C4-2B (cell line): ENCODE data around the gene KLHL42.

Source experiments
- H3K27ac ChIP-seq: fragments of 450-650 bp; 2 replicates; pipeline ENCODE4 v1.5.1; 2017
- ZFX ChIP-seq: fragments of 450-650 bp; IDR thresholded peaks from 2 replicates; pipeline ENCODE4 v1.6.1; 2017
- TF ChIP-seq, protein P1 (sequence below): fragments of 450-650 bp; conservative IDR thresholded peaks from 2 replicates; pipeline ENCODE4 v1.5.1; 2017; ENCODE audit warnings: mild to moderate bottlenecking

Gene KLHL42

DNA sequence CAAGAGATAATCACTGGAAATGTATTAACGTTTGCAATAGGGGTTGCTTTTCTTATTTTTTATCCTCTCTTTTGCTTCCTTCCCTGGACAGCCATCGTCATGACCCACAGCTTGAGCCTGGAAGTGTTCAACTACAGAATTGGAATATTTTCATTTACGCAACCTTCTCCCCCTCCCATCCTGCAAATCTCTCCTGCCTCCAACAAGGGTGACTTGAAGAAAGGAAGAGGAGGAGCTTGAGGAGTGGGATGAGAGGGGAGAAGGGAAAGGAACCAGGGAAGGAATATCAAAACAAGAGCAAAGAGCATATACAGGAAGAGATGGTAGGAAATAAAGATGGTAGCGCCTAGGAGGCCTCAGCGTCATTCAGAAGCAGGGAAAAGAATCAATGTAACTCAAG lies 1.6 kb downstream of the KLHL42 start:
- no peak for TF ChIP-seq ZFX
- TF ChIP-seq, protein P1, sequence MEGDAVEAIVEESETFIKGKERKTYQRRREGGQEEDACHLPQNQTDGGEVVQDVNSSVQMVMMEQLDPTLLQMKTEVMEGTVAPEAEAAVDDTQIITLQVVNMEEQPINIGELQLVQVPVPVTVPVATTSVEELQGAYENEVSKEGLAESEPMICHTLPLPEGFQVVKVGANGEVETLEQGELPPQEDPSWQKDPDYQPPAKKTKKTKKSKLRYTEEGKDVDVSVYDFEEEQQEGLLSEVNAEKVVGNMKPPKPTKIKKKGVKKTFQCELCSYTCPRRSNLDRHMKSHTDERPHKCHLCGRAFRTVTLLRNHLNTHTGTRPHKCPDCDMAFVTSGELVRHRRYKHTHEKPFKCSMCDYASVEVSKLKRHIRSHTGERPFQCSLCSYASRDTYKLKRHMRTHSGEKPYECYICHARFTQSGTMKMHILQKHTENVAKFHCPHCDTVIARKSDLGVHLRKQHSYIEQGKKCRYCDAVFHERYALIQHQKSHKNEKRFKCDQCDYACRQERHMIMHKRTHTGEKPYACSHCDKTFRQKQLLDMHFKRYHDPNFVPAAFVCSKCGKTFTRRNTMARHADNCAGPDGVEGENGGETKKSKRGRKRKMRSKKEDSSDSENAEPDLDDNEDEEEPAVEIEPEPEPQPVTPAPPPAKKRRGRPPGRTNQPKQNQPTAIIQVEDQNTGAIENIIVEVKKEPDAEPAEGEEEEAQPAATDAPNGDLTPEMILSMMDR = no peak

DNA sequence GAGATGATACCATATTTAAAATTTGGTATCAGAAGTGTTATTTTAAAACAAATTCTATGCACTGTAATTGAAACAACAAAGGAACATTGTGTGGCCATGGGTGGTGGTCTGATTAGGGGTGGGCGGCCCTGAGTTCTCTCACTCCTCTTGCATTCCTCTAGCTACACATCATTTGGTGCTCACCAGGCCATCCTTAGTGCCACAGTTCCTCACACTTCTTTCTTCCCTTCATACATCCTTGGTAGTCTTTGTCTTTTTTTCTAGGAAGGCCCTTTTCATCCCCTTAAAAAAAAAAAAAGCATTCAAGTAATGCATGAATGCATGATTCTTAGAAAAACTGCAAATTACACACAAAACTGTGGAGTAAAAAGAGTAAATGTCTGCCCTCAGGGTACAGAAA lies 2.4 kb downstream of the KLHL42 start:
- TF ChIP-seq, protein P1 = no peak
- TF ChIP-seq ZFX = no peak
- no peak overlapping the region for H3K27ac ChIP-seq

More for the DNA sequence above, 1.6 kb downstream of the KLHL42 start:
- no peak overlapping the region for H3K27ac ChIP-seq

DNA sequence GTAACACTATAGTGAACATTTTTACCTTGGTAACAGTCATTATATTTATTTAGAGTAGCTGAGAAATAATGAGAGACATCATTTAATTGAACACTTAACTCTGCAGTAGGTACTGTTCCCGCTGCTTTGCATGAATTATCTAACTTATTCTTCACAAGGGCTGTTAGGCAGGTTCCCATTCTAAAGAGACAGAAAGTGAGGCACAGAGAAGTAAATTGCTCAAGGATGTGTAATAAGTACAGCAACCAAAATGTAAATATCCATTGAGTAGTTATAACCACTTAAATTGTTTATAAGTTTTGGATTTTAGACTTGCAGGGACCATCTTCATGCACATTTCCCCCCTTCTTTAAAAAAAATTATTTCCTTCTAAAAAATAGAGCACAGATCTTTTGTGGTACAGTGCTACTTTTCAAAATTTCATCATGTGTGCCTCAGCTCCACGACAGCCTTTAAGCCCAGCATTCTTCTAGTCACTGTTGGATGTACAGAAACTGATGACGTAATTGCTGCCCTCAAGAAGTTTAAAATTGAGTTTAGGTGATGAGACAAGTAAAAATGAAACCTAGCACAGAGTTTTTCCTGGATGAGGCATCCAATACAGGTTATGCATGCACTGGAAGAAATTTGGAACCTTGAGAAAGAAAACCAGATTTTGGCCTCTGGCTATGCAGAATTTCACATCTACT lies 6.0 kb downstream of the KLHL42 start:
- TF ChIP-seq, protein P1 = no peak
- no peak for TF ChIP-seq ZFX

DNA sequence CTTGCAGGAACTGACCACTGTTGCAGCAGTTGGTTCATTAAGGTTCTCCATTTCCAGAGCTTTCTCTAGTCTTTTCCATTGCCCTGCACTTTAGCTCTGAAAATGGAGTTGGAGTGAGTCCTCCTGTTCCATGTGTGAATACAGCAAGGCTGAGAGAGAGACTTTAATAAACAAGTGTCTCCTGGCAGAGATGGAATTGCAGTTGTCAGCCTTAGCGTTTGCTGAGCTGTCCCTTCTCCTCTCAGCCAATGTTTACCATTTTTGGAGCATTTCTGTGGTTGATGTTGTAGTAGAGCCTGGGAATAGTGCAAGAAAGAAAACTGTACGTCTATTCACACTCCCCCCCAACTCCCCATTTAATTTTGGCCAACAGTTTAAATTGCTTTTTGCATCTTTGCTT lies 7.5 kb downstream of the KLHL42 start:
- TF ChIP-seq ZFX = no peak
- TF ChIP-seq, protein P1 = no peak
- H3K27ac ChIP-seq = no peak overlapping the region

More for the DNA sequence above, 6.0 kb downstream of the KLHL42 start:
- H3K27ac ChIP-seq = no peak overlapping the region

DNA sequence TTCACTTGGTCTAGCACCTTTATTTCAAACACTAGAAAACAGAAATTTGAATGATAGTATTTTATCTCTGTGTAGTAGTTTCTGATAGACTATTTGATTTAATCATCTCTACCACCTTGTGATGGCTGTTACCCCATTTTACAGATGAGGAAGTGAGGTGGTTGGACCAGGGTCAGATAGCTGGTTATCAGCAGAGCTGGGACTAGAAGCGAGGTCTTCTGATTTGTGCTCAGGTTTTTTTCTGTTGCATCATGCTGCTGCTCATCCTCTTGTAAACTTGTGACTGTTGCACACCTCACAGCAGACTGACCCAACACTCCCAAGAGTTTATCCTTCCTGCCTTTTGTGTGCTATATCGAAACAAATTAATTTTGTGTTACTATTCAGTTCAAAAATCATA lies 10.1 kb downstream of the KLHL42 start:
- H3K27ac ChIP-seq = no peak overlapping the region
- no peak for TF ChIP-seq ZFX
- TF ChIP-seq, protein P1 = no peak

DNA sequence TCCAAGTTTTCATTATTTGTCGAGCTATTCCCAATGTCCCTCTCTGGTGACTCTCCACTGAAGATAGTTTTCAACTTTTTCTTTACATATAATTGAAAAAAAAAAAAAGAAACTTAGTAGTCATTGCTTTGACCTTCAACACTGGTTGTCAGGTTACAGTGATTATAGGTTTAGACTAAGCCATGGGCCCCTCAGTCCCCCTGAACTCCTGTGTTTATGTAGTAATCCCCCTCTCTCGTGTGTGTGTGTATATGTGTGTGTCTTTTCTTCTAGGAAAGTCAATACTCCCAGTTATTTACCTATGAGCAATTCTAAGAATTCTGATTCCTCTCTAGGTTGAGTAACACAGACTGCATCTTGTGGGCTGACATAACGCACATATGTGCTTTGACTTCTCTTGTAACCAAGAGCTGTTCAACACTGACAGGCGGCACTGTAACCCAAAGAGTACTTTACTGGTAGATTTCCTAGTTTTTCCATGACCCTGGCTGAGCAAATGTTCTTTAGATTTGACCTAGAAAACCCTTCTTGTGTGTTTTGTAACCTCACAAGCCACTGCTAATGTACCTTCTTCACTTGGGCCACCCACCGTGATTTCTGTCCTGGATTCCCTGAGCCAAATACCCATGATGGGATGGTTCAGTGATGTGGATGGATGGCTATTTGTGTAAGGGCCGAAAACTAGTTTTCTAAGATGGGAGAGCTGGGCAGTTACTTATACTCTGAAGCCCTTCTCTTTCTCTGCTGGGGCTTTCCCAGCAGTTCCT lies 15.0 kb downstream of the KLHL42 start:
- TF ChIP-seq, protein P1 = no peak
- TF ChIP-seq ZFX = no peak
- no peak overlapping the region for H3K27ac ChIP-seq

DNA sequence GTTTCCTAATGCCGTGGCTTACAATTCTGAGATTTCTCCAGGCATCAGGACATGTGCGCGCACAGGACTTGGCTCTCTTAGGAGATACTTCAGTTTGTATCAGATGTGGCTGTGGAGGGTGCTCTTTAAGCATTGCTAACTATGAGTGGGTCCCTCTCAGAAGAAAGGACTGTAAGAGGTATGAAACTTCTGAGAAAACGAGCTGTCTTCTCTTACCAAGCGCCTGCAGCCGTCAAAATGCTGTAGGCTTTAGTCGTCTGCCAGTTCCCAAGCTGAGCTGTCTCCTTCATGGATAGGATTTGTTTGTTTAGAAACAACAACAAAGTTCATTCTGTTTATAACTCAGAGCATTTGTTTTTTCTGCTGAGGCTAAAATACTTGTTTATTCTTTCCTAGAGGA lies 16.1 kb downstream of the KLHL42 start:
- TF ChIP-seq, protein P1 = no peak
- TF ChIP-seq ZFX = no peak
- H3K27ac ChIP-seq = no peak overlapping the region
